OCI-LY1 (cell line): ENCODE data around the gene GPN2.

Source experiments
- H2AFZ ChIP-seq: fragments of 200-600 bp; sonication (generic), shearing (Covaris generic); 2 replicates; pipeline ENCODE4 v1.6.0; 2014; ENCODE audit warnings: antibody characterized with exemption, mild to moderate bottlenecking, low read length
- H3F3A ChIP-seq: fragments of 200-600 bp; sonication (generic), shearing (Covaris generic); 2 replicates; pipeline ENCODE4 v1.6.0; 2014; ENCODE audit warnings: mild to moderate bottlenecking, antibody characterized with exemption, low read length, moderate library complexity; ENCODE audit not compliant: insufficient read depth
- H3K27ac ChIP-seq: fragments of 200-600 bp; sonication (generic); 2 replicates; pipeline ENCODE4 v1.5.1; 2014; ENCODE audit warnings: low read length, mixed run types, mild to moderate bottlenecking, low read depth; ENCODE audit not compliant: poor library complexity, severe bottlenecking
- H3K27me3 ChIP-seq: fragments of 200-600 bp; sonication (generic); 2 replicates; pipeline ENCODE4 v1.6.0; 2014; ENCODE audit warnings: antibody characterized with exemption, mild to moderate bottlenecking, low read length, moderate library complexity; ENCODE audit not compliant: insufficient read depth
- H3K36me3 ChIP-seq: fragments of 200-600 bp; sonication (generic); 2 replicates; pipeline ENCODE4 v1.6.1; 2014; ENCODE audit warnings: mild to moderate bottlenecking, antibody characterized with exemption, low read length, moderate library complexity, mixed read lengths; ENCODE audit not compliant: insufficient read depth
- H3K4me1 ChIP-seq: fragments of 200-600 bp; sonication (generic); 2 replicates; pipeline ENCODE4 v1.5.1; 2014; ENCODE audit warnings: mild to moderate bottlenecking, low read length, moderate library complexity; ENCODE audit not compliant: insufficient read depth, severe bottlenecking
- H3K4me2 ChIP-seq: fragments of 200-600 bp; sonication (generic), shearing (Covaris generic); 2 replicates; pipeline ENCODE4 v1.6.1; 2014; ENCODE audit warnings: low read length
- H3K4me3 ChIP-seq: fragments of 200-600 bp; sonication (generic); 2 replicates; pipeline ENCODE4 v1.5.1; 2014; ENCODE audit warnings: low read length, low read depth, mild to moderate bottlenecking, mixed read lengths; ENCODE audit not compliant: poor library complexity, severe bottlenecking
- H3K79me2 ChIP-seq: fragments of 200-600 bp; shearing (Covaris generic); 2 replicates; pipeline ENCODE4 v1.6.1; 2016; ENCODE audit warnings: mixed run types, low read length, mixed read lengths; ENCODE audit not compliant: insufficient read depth
- H3K9ac ChIP-seq: fragments of 200-600 bp; sonication (generic), shearing (Covaris generic); 2 replicates; pipeline ENCODE4 v1.6.1; 2014; ENCODE audit warnings: mild to moderate bottlenecking, low read length, mixed read lengths
- H3K9me2 ChIP-seq: fragments of 200-600 bp; sonication (generic), shearing (Covaris generic); 2 replicates; pipeline ENCODE4 v1.6.1; 2014; ENCODE audit warnings: low read depth, mild to moderate bottlenecking, low read length, mixed read lengths
- H3K9me3 ChIP-seq: fragments of 200-600 bp; shearing (Covaris generic); 2 replicates; pipeline ENCODE4 v1.6.1; 2014; ENCODE audit warnings: low read length, mixed read lengths
- H4K20me1 ChIP-seq: fragments of 200-600 bp; sonication (generic), shearing (Covaris generic); 2 replicates; pipeline ENCODE4 v1.6.0; 2016; ENCODE audit warnings: mild to moderate bottlenecking, low read length; ENCODE audit not compliant: insufficient read depth
- CTCF ChIP-seq: fragments of 200-600 bp; sonication (generic), shearing (Covaris generic); IDR thresholded peaks from 2 replicates; pipeline ENCODE4 v1.5.1; 2017; ENCODE audit warnings: mild to moderate bottlenecking, antibody characterized with exemption, low read length, moderate library complexity, mixed read lengths
- EZH2 ChIP-seq: fragments of 200-600 bp; sonication (generic), shearing (Covaris generic); IDR thresholded peaks from 2 replicates; pipeline ENCODE4 v1.8.0; 2017; ENCODE audit warnings: borderline replicate concordance, mixed run types, mild to moderate bottlenecking, antibody characterized with exemption, low read length, moderate library complexity, mixed read lengths

The GPN2 gene

GRCh38 chr1:26913389-26913753 lies 23.3 kb upstream of the GPN2 start:
- no peak for TF ChIP-seq CTCF
- no peak for TF ChIP-seq EZH2
- H4K20me1 ChIP-seq = no peaks in the 10 kb centered on the region
- no peak overlapping the region for H3K4me2 ChIP-seq
- H3K4me3 ChIP-seq = no peak overlapping the region
- H3K36me3 ChIP-seq = no peaks in the 10 kb centered on the region
- H3K9ac ChIP-seq = no peak overlapping the region
- H3K79me2 ChIP-seq = no peaks in the 10 kb centered on the region
- no peaks in the 10 kb centered on the region for H3K9me3 ChIP-seq
- H2AFZ ChIP-seq = no peak overlapping the region
- no peaks in the 10 kb centered on the region for H3K27me3 ChIP-seq
- H3K27ac ChIP-seq = no peak overlapping the region
- H3F3A ChIP-seq = no peaks in the 10 kb centered on the region
- H3K9me2 ChIP-seq = no peaks in the 10 kb centered on the region
- no peaks in the 10 kb centered on the region for H3K4me1 ChIP-seq

GRCh38 chr1:26912147-26912490 lies 22.0 kb upstream of the GPN2 start:
- H3K27ac ChIP-seq = no peak overlapping the region
- no peaks in the 10 kb centered on the region for H3K9me3 ChIP-seq
- H3F3A ChIP-seq = no peaks in the 10 kb centered on the region
- H3K4me3 ChIP-seq = no peak overlapping the region
- H3K9me2 ChIP-seq = no peaks in the 10 kb centered on the region
- no peaks in the 10 kb centered on the region for H3K36me3 ChIP-seq
- no peak overlapping the region for H2AFZ ChIP-seq
- no peak overlapping the region for H3K4me2 ChIP-seq
- H3K9ac ChIP-seq = no peak overlapping the region
- H3K27me3 ChIP-seq = no peaks in the 10 kb centered on the region
- no peak for TF ChIP-seq CTCF
- H4K20me1 ChIP-seq = no peaks in the 10 kb centered on the region
- H3K79me2 ChIP-seq = no peaks in the 10 kb centered on the region
- H3K4me1 ChIP-seq = no peaks in the 10 kb centered on the region

GRCh38 chr1:26911399-26912146 lies 21.5 kb upstream of the GPN2 start:
- Histone ChIP-seq H3K4me2 (no peak overlapping the region), H3K9ac (no peak overlapping the region), H3K27me3 (no peaks in the 10 kb centered on the region), H3K79me2 (no peaks in the 10 kb centered on the region), H3F3A (no peaks in the 10 kb centered on the region), H3K4me1 (no peaks in the 10 kb centered on the region), H3K36me3 (no peaks in the 10 kb centered on the region), H3K27ac (no peak overlapping the region), H2AFZ (no peak overlapping the region), H3K4me3 (no peak overlapping the region), H3K9me3 (no peaks in the 10 kb centered on the region), H3K9me2 (no peaks in the 10 kb centered on the region), H4K20me1 (no peaks in the 10 kb centered on the region)
- TF ChIP-seq EZH2 (no peak), CTCF (no peak)
